Activated naive CD8-positive, alpha-beta T cell treated with anti-CD3 and anti-CD28 coated beads, Interleukin-2, amount 50 U/mL, for 16 hours (primary cell): ENCODE results near the gene PIGN.

Experiments used
- DNase-seq: peaks from one replicate; pipeline ENCODE4 v3.0.0-alpha.2; 2020; ENCODE audit warnings: low read depth, low spot score

The PIGN gene

GRCh38 chr18:62186774-62187542 is at the start of gene PIGN, which contains the start of gene RELCH:
TSS of gene PIGN (minus strand) at chr18:62187056. CDS start at chr18:62161353, 25,703 bp downstream.
TSS of gene RELCH (plus strand) at chr18:62187255. CDS start at chr18:62187506, 251 bp downstream.
- DNase-seq: peak; percentile 91

- no peak for DNase-seq
Measured at GRCh38 chr18:62236252-62236651, 49.4 kb upstream of the PIGN start.

GRCh38 chr18:62226047-62226446 is 39.2 kb upstream of the PIGN start:
- no peak for DNase-seq

GRCh38 chr18:62224229-62224628 is 37.4 kb upstream of the PIGN start:
- no peak for DNase-seq

- no peak for DNase-seq
Measured at GRCh38 chr18:62214790-62215189, 27.9 kb upstream of the PIGN start.

- DNase-seq: no peak
Measured at GRCh38 chr18:62211325-62211828, 24.5 kb upstream of the PIGN start.

GRCh38 chr18:62210138-62210537 is 23.3 kb upstream of the PIGN start:
- DNase-seq: no peak

- DNase-seq: no peak
Measured at GRCh38 chr18:62209046-62209445, 22.2 kb upstream of the PIGN start.

- DNase-seq: no peak
Measured at GRCh38 chr18:62206593-62206992, 19.7 kb upstream of the PIGN start.

GRCh38 chr18:62205824-62206223 is 19.0 kb upstream of the PIGN start:
- no peak for DNase-seq

- no peak for DNase-seq
Measured at GRCh38 chr18:62201870-62202269, 15.0 kb upstream of the PIGN start.

GRCh38 chr18:62200121-62200914 is 13.5 kb upstream of the PIGN start:
- DNase-seq: no peak

GRCh38 chr18:62199629-62200028 is 12.8 kb upstream of the PIGN start:
- no peak for DNase-seq

- no peak for DNase-seq
Measured at GRCh38 chr18:62198259-62198658, 11.4 kb upstream of the PIGN start.

- DNase-seq: no peak
Measured at GRCh38 chr18:62196980-62197379, 10.1 kb upstream of the PIGN start.

- DNase-seq: no peak
Measured at GRCh38 chr18:62196079-62196478, 9.2 kb upstream of the PIGN start.

- no peak for DNase-seq
Measured at GRCh38 chr18:62189208-62189607, 2.4 kb upstream of the PIGN start.

GRCh38 chr18:62187543-62188510 is 971 bp upstream of the PIGN start:
- DNase-seq: no peak

- no peak for DNase-seq
Measured at GRCh38 chr18:62186499-62186773, 420 bp downstream of the PIGN start.

GRCh38 chr18:62183578-62184195 is 3.2 kb downstream of the PIGN start:
- DNase-seq: no peak

- DNase-seq: no peak
Measured at GRCh38 chr18:62182220-62182619, 4.6 kb downstream of the PIGN start.
